SU-DHL-6 (cell line): Measurements from ENCODE around the gene BMERB1.

Experiments
- CTCF ChIP-seq: fragments of 200-600 bp; sonication (generic); IDR thresholded peaks from one replicate; pipeline ENCODE4 v1.5.1; 2017; ENCODE audit warnings: antibody characterized with exemption, mild to moderate bottlenecking, low read length, moderate library complexity; ENCODE audit not compliant: insufficient read depth, poor library complexity, severe bottlenecking
- EZH2phosphoT487 ChIP-seq: fragments of 200-600 bp; sonication (generic), shearing (Covaris generic); conservative IDR thresholded peaks from 2 replicates; pipeline ENCODE4 v1.6.1; 2018; ENCODE audit warnings: mild to moderate bottlenecking, antibody characterized with exemption, low read length, moderate library complexity, mixed read lengths

- no peak for TF ChIP-seq EZH2phosphoT487
- TF ChIP-seq CTCF, result no peak
These were observed 138.1 kb downstream of the BMERB1 start for GRCh38 chr16:15572329-15573001.
